ENCODE measurements around the gene SCUBE1. TPM values are rescaled to one million over a fixed set of nuclear protein-coding genes. Genes with fewer than 3 reads are reported as not detected.

SCUBE1 gene
- total and polyA plus RNA-seq, 3 donors from 2014 or later = 11.0 to 28.9 (median 23.5) TPM

DNA sequence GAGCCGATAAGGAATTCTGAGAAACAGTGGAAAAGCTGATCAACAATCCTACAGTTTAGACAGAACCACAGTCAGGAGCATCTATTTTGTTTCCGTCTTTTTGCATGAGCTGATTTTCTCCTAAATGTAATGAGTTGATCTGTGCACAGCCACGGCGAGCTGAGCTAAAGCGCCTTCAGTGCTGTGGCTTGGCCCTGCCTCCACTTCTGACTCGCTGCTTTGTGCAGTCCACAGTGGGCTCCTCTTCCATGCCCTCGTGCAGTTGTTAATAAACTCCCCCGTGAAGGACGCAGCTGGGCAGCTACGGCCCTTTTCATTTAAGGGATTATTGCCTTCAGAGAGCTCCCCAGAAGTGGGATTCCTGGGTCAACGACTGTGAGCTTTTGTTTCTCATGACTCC is 39.4 kb downstream of the SCUBE1 start:
- TF ChIP-seq, protein P1, sequence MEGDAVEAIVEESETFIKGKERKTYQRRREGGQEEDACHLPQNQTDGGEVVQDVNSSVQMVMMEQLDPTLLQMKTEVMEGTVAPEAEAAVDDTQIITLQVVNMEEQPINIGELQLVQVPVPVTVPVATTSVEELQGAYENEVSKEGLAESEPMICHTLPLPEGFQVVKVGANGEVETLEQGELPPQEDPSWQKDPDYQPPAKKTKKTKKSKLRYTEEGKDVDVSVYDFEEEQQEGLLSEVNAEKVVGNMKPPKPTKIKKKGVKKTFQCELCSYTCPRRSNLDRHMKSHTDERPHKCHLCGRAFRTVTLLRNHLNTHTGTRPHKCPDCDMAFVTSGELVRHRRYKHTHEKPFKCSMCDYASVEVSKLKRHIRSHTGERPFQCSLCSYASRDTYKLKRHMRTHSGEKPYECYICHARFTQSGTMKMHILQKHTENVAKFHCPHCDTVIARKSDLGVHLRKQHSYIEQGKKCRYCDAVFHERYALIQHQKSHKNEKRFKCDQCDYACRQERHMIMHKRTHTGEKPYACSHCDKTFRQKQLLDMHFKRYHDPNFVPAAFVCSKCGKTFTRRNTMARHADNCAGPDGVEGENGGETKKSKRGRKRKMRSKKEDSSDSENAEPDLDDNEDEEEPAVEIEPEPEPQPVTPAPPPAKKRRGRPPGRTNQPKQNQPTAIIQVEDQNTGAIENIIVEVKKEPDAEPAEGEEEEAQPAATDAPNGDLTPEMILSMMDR (IDR thresholded peaks at IDR 0.05) = no peak
- no peak for TF ChIP-seq POLR2A (IDR thresholded peaks at IDR 0.05)
- H3K27me3 ChIP-seq = no peaks in the 10 kb centered on the region
- H3K4me3 ChIP-seq = no peak overlapping the region
- no peaks in the 10 kb centered on the region for H3K36me3 ChIP-seq (ENCODE audit: low read depth, missing control alignments)
- H3K9me3 ChIP-seq = no peaks in the 10 kb centered on the region
- H3K27ac ChIP-seq = no peak overlapping the region
- 90 to 92% methylated on average over 11 of the region's 11 CpGs for WGBS, 2 donors
- no peak for DNase-seq
- peaks cover 47% of the 10 kb centered on the region for H3K4me1 ChIP-seq
- intact Hi-C loops (cut with DNase I; ENCODE audit: low total_unique reads) = no loop called here

DNA sequence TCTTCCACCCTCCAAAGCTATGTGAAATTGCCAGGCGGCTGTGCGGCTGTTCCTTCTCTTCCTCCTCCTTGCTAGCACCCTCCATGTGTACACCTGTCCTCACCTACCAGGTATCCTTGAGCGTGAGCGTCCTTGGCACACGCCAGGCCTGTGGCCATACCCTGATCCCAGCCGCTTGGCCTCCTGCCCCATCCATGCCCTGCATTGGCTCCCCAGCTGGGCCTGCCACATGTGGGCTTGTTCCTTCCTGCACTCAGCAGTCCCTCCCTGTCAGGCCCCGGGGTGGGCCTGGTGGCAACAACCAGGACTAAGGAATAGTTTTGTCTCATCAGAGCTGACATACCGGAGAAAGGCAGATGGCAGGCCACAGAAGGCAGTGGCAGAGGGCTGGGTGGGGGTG is 40.0 kb downstream of the SCUBE1 start:
- WGBS, 2 donors = 96 to 100% methylated on average over 8 of the region's 8 CpGs
- TF ChIP-seq, protein P1 (IDR thresholded peaks at IDR 0.05) = no peak
- no peak for DNase-seq
- no peak overlapping the region for H3K4me3 ChIP-seq
- H3K36me3 ChIP-seq (ENCODE audit: low read depth, missing control alignments) = no peaks in the 10 kb centered on the region
- intact Hi-C loops (cut with DNase I; ENCODE audit: low total_unique reads) = no loop called here
- no peaks in the 10 kb centered on the region for H3K27me3 ChIP-seq
- H3K9me3 ChIP-seq = no peaks in the 10 kb centered on the region
- H3K4me1 ChIP-seq = peaks cover 51% of the 10 kb centered on the region
- peak overlapping the region; percentile 25 to 70 for H3K27ac ChIP-seq

DNA sequence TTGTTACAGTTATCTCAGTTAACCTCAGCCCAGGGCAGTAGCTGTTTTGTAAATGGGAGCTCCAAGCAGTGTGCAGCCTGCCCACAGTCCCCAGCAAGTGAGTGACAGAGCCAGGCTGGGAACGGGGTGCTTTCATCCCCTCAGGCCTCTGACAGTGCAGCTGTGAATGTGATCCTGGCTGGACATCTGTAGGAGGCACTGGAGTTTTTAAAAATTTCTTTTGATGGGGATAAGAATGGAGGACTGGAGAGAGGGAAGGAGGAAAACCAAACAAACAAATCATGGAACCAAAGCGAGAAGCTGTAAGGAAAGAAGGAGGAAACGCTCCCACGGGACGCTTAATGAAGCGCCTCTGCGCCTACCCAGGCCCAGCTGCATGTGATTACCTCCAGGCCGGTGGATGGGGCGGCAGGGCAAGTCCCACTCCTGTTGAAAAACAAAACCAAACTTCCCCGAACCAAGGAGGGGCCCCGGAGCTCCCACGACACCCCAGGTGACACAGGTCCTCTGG is 40.6 kb downstream of the SCUBE1 start:
- Histone ChIP-seq H3K27me3 (no peaks in the 10 kb centered on the region), H3K4me1 (peaks cover 56% of the 10 kb centered on the region), H3K4me3 (no peak overlapping the region), H3K27ac (peak overlapping the region; percentile 25 to 70), H3K36me3 (ENCODE audit: low read depth, missing control alignments) (no peaks in the 10 kb centered on the region), H3K9me3 (no peaks in the 10 kb centered on the region)
- WGBS, 2 donors = 66 to 70% methylated on average over 12 of the region's 12 CpGs
- no peak for DNase-seq
- TF ChIP-seq, protein P1 (IDR thresholded peaks at IDR 0.05) = no peak
- TF ChIP-seq POLR2A (IDR thresholded peaks at IDR 0.05) = no peak
- intact Hi-C loops (cut with DNase I; ENCODE audit: low total_unique reads) = no loop called here

DNA sequence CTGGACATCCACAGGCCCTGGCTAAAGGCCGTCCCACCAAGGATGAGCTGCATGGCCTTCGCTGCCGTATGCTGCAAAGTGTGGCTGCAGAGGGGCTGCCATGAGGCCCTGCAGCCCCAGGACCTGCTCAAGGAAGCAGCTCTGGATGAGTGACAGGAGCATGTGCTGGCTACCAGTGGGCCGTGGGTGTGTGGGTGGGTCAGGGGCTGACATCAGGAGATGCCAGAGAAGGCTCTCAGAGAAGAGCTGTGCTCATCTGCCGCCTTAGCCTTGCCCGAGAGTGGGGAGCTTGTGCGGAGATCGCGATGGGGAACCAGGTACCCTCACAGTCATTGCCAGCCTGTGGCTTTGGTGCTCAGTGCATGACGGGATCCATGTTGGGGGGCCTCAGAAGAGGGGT is 41.3 kb downstream of the SCUBE1 start:
- 74 to 97% methylated on average over 5 to 10 of the region's 10 CpGs for WGBS, 2 donors
- Histone ChIP-seq H3K27me3 (no peaks in the 10 kb centered on the region), H3K27ac (peak overlapping the region; percentile 25 to 70), H3K36me3 (ENCODE audit: low read depth, missing control alignments) (no peaks in the 10 kb centered on the region), H3K4me3 (no peak overlapping the region), H3K9me3 (no peaks in the 10 kb centered on the region), H3K4me1 (peaks cover 56% of the 10 kb centered on the region)
- TF ChIP-seq, protein P1 (IDR thresholded peaks at IDR 0.05) = no peak
- TF ChIP-seq POLR2A (IDR thresholded peaks at IDR 0.05) = no peak
- intact Hi-C loops (cut with DNase I; ENCODE audit: low total_unique reads) = no loop called here
- no peak for DNase-seq
